ENCODE data around the gene HNRNPH3. TPM values are rescaled to one million over a fixed set of nuclear protein-coding genes. Genes with fewer than 3 reads are reported as not detected.

HNRNPH3 gene, protein sequence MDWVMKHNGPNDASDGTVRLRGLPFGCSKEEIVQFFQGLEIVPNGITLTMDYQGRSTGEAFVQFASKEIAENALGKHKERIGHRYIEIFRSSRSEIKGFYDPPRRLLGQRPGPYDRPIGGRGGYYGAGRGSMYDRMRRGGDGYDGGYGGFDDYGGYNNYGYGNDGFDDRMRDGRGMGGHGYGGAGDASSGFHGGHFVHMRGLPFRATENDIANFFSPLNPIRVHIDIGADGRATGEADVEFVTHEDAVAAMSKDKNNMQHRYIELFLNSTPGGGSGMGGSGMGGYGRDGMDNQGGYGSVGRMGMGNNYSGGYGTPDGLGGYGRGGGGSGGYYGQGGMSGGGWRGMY
- total RNA-seq (100 to 1,000 TPM; 125 to 190 (median 156) TPM), polyA plus RNA-seq (100 to 1,000 TPM; 148 to 182 TPM), total RNA-seq (71.7 reads per million, percentile 78 among the genes with 10 or more reads in this experiment)

DNA sequence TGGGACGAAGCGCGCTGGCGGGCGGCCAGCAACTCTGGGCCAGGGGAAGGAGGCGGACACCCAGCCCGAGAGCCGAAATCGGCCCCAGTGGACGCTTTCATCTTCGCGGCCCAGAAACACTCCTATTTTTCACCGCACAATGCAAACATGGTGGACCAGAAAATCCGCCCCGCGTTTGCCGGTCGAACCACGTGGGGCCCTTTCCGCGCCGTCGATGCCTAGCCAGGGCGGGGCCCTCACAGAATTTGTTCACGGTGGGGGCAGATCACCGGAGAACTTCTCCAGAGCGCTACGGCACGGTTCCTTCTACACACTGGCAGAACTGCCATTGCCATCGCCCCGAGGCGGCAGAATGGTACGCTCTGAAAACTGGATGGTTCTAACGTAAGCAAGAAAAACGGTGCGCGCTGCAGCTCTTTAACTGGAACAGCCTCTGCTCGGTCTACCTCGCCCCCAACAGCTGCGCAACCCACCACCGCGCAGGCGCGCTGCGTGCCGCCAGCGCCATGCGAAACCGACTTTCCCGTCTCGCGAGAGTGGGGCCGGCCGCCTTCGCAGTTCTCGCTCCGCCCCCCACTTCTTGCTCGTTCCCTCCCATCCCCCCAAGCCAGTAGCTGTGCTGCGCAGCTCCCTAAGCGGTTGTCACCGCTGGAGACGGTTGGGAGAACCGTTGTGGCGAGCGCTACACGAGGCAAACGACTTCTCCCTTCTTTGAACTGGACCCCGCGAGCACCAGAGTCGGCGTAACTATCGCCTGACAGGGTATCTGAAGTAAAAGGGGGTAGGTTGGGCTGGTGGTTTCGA is at the start of gene HNRNPH3:
TSS of gene HNRNPH3 (plus strand) at position 610 of the 804 bp plus-strand sequence. CDS start 5,158 bp downstream, outside the sequence.
- peaks cover 40 to 65% (median 53%) of the 10 kb centered on the region in 7 donors for H3K4me1 Mint-ChIP-seq
- intact Hi-C loops (cut with micrococcal nuclease): loop anchor here (1.0 to 10.0 kb wide), 22 partner anchors 17 to 793 kb away; partner anchors contain the start of genes CCAR1 (in 2 of the 2), DDX50 (in 2 of the 2), RUFY2 (in 2 of the 2) and SIRT1 (in 2 of the 2)
- H3K36me3 ChIP-seq (ENCODE audit: control insufficient read depth in 2 of 3, insufficient read depth in 3 of 3, low read length in 3 of 3): peaks cover 0 to 10% (median 0%) of the 10 kb centered on the region in 3 experiments
- peaks cover 0 to 4% (median 0%) of the 10 kb centered on the region in 5 donors for H3K27me3 Mint-ChIP-seq
- no peaks in the 10 kb centered on the region for H3K9me3 ChIP-seq (ENCODE audit: control insufficient read depth in 2 of 3, low read length in 3 of 3)
- H3K27ac Mint-ChIP-seq: peak within 1 kb of the TSS; percentile 98 to 100 (median 100)
- CTCF ChIA-PET: interaction anchor here (0.5 to 1.2 kb wide), 2 partner anchors 17 to 476 kb away, joined by 3 to 4 read pairs; no protein-coding TSS in a partner anchor
- POLR2A ChIA-PET: interaction anchor here (0.5 to 6.0 kb wide), 30 partner anchors 9 to 1805 kb away, joined by 3 to 54 read pairs (median 4); partner anchors contain the start of genes CCAR1, HERC4, RUFY2 and SIRT1
- peak within 1 kb of the TSS; percentile 94 to 100 (median 100) for H3K4me3 Mint-ChIP-seq
- DNase-seq (peak; percentile 97 to 99 (median 99)), ATAC-seq (peak; percentile 86)
- H3K36me3 Mint-ChIP-seq: peaks cover 0 to 31% (median 0%) of the 10 kb centered on the region in 5 donors
- peak within 1 kb of the TSS; percentile 92 for H3K4me3 ChIP-seq (ENCODE audit: low read length)
- peaks cover 0 to 6% (median 0%) of the 10 kb centered on the region in 11 donors for H3K9me3 Mint-ChIP-seq
- H3K27me3 ChIP-seq (ENCODE audit: control insufficient read depth in 2 of 2, insufficient read depth in 2 of 2, low read length in 2 of 2): no peaks in the 10 kb centered on the region
- H3K4me1 ChIP-seq (ENCODE audit: control insufficient read depth in 2 of 2, insufficient read depth in 2 of 2, low read length in 2 of 2): peaks cover 15 to 21% of the 10 kb centered on the region in 2 donors
- peak within 1 kb of the TSS; percentile 99 for H3K27ac ChIP-seq (ENCODE audit: low read depth, low read length)

DNA sequence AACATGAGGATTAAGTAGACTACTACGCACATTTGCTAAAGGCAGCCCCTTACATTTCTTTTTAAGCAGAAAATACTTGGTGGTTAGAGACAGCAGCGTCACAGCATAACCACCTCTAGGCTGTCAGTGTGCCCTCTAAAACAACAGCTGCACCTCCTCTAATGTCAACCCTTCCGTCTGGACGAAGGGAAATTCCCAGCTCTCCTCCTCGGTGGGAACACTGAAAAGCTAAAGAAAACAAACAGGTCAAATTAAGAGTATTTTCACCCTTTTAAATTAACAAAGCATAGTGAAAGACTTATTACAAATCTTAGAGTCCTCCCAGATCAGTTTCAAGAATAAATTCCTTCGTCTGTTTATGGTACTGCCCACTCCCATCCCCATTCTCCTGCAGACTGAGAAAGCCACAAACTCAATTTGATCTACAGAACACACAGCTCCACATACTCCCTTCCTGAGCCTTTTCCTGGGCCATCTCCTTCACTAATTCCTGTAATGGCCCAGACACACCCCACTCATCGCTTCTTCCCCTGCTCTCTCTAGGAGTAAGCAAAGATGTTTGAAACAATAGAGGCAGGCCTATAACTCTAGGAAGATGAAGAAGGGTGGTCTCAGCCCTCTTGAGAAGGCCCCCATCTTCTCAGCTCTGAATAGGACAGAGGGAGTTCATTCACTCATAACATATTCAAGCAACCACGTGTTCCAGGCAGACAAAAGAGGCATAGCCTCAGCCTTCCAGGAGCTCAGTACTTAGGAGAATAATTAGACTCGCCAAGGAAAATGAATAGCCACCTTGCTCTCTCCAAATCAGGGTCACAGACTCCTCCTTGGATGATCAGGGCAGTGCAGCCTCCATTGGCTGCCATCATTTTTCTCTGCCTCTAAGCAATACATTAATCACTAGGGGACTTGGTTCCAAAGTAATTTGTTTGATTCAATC is 47.5 kb upstream of the HNRNPH3 start:
- Histone ChIP-seq H3K27ac (ENCODE audit: low read depth, low read length) (no peak overlapping the region), H3K9me3 (ENCODE audit: control insufficient read depth in 2 of 3, low read length in 3 of 3) (no peaks in the 10 kb centered on the region), H3K27me3 (ENCODE audit: control insufficient read depth in 2 of 2, insufficient read depth in 2 of 2, low read length in 2 of 2) (no peaks in the 10 kb centered on the region), H3K4me1 (ENCODE audit: control insufficient read depth in 2 of 2, insufficient read depth in 2 of 2, low read length in 2 of 2) (no peaks in the 10 kb centered on the region), H3K4me3 (ENCODE audit: low read length) (no peak overlapping the region), H3K36me3 (ENCODE audit: control insufficient read depth in 2 of 3, insufficient read depth in 3 of 3, low read length in 3 of 3) (no peaks in the 10 kb centered on the region)
- Mint-ChIP-seq H3K27me3 (no peaks in the 10 kb centered on the region), H3K36me3 (peaks cover 0 to 5% (median under 1%) of the 10 kb centered on the region in 5 donors), H3K4me3 (no peak overlapping the region), H3K27ac (no peak overlapping the region), H3K9me3 (peaks cover 0 to 5% (median 0%) of the 10 kb centered on the region in 11 donors), H3K4me1 (no peaks in the 10 kb centered on the region)
- ChIA-PET CTCF (interaction anchor here (0.6 kb wide), 1 partner anchor 14 kb away, joined by 5 read pairs; no protein-coding TSS in a partner anchor), POLR2A (no interaction called here)
- intact Hi-C loops (cut with micrococcal nuclease): no loop called here
- DNase-seq: no peak
- ATAC-seq: no peak

DNA sequence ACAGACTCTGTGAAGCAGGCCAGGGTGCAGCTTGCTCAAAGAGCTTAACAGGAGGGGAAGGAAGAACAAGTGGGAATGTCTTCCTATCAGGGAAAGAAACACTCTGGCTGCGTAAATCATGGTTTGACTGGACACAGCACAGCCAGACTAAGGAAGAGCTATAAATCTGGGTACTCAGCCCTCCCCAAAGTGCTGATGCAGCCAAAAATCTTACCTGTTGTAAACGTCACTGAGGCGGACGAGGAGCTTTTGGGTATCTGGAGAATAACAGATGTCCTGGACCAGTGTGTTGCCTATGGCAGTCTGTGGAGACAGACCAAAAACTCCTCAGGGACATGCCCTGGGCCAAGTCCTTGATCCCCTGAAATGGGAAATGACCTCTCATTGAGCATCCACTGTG is 43.1 kb upstream of the HNRNPH3 start:
- ATAC-seq (no peak), DNase-seq (no peak)
- Mint-ChIP-seq H3K27ac (no peak overlapping the region), H3K4me3 (no peak overlapping the region), H3K36me3 (peaks cover 0 to 11% (median 2%) of the 10 kb centered on the region in 5 donors), H3K4me1 (no peaks in the 10 kb centered on the region), H3K27me3 (no peaks in the 10 kb centered on the region), H3K9me3 (peaks cover 0 to 1% (median 0%) of the 10 kb centered on the region in 11 donors)
- Histone ChIP-seq H3K9me3 (ENCODE audit: control insufficient read depth in 2 of 3, low read length in 3 of 3) (no peaks in the 10 kb centered on the region), H3K27ac (ENCODE audit: low read depth, low read length) (no peak overlapping the region), H3K4me1 (ENCODE audit: control insufficient read depth in 2 of 2, insufficient read depth in 2 of 2, low read length in 2 of 2) (no peaks in the 10 kb centered on the region), H3K4me3 (ENCODE audit: low read length) (no peak overlapping the region), H3K36me3 (ENCODE audit: control insufficient read depth in 2 of 3, insufficient read depth in 3 of 3, low read length in 3 of 3) (no peaks in the 10 kb centered on the region), H3K27me3 (ENCODE audit: control insufficient read depth in 2 of 2, insufficient read depth in 2 of 2, low read length in 2 of 2) (no peaks in the 10 kb centered on the region)
- ChIA-PET POLR2A (no interaction called here), CTCF (interaction anchor here (0.5 kb wide), 1 partner anchor 8 kb away, joined by 3 read pairs; no protein-coding TSS in a partner anchor)
- intact Hi-C loops (cut with micrococcal nuclease): no loop called here

DNA sequence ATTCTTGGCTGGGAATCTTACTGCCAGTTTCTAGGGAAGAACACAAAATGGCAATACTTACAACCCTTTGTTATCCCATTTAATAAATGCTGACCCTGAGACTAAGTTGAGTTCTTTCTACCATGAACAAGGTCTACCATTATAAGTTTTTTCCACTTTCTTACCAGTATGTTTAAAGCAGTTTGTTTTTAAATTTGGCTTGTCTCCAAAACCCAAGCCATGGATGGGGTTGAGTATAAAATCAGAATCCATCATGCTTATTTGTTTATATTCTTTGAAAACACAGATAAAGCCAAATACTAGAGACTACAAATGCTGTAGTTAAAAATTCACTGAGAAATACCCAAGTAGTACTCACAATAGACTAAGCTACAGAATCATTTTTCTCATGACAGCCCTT is 41.1 kb upstream of the HNRNPH3 start:
- Histone ChIP-seq H3K4me3 (ENCODE audit: low read length) (no peak overlapping the region), H3K36me3 (ENCODE audit: control insufficient read depth in 2 of 3, insufficient read depth in 3 of 3, low read length in 3 of 3) (no peaks in the 10 kb centered on the region), H3K27ac (ENCODE audit: low read depth, low read length) (no peak overlapping the region), H3K27me3 (ENCODE audit: control insufficient read depth in 2 of 2, insufficient read depth in 2 of 2, low read length in 2 of 2) (no peaks in the 10 kb centered on the region), H3K9me3 (ENCODE audit: control insufficient read depth in 2 of 3, low read length in 3 of 3) (no peaks in the 10 kb centered on the region), H3K4me1 (ENCODE audit: control insufficient read depth in 2 of 2, insufficient read depth in 2 of 2, low read length in 2 of 2) (no peaks in the 10 kb centered on the region)
- POLR2A ChIA-PET: no interaction called here
- ATAC-seq (no peak), DNase-seq (no peak)
- CTCF ChIA-PET: no interaction called here
- H3K9me3 Mint-ChIP-seq: peaks cover 0 to 1% (median 0%) of the 10 kb centered on the region in 11 donors
- H3K27me3 Mint-ChIP-seq: no peaks in the 10 kb centered on the region
- H3K4me3 Mint-ChIP-seq: no peak overlapping the region
- H3K27ac Mint-ChIP-seq: no peak overlapping the region
- peaks cover 0 to 14% (median 5%) of the 10 kb centered on the region in 5 donors for H3K36me3 Mint-ChIP-seq
- no peaks in the 10 kb centered on the region for H3K4me1 Mint-ChIP-seq
- intact Hi-C loops (cut with micrococcal nuclease): no loop called here

DNA sequence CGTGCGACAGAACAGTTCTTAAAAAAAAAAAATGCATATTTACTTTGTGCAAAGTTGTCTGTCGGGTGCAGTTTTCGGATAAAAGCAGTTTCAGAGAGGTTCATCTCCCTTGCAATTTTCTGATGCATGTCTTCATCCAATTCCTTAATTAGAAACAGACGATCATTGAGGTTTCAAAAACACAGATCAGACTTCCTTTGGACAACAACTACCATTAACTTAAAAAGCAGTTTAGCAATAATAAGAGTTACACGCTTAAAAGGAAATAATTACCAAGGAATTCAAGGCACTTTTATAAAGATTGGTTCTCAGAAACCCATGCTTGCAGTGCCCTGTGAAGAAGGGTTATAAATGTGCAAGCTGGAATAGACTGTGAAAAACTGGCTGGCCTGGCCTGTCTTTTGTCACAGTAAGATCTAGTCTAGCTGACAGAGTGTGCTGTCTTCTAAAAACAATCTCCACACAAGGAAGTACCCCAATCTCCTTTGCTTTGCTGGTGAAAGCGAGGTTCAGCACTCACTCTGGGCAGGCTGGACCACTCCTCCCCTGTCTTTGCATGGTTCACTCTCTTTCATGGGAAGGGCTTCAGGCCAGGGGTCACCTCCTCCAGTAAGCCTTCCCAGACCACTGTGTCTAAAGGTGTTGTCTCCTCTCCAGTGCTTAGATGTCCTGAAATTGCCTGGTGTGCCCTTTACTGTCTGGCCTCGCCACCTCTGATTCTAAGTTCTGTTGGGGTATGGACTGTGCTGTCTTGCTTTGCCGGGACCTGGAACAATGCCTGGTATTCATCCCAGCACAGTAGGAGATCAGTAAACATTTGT is 34.8 kb upstream of the HNRNPH3 start:
- Histone ChIP-seq H3K36me3 (ENCODE audit: control insufficient read depth in 2 of 3, insufficient read depth in 3 of 3, low read length in 3 of 3) (no peaks in the 10 kb centered on the region), H3K4me3 (ENCODE audit: low read length) (no peak overlapping the region), H3K9me3 (ENCODE audit: control insufficient read depth in 2 of 3, low read length in 3 of 3) (no peaks in the 10 kb centered on the region), H3K27ac (ENCODE audit: low read depth, low read length) (no peak overlapping the region), H3K27me3 (ENCODE audit: control insufficient read depth in 2 of 2, insufficient read depth in 2 of 2, low read length in 2 of 2) (no peaks in the 10 kb centered on the region), H3K4me1 (ENCODE audit: control insufficient read depth in 2 of 2, insufficient read depth in 2 of 2, low read length in 2 of 2) (no peaks in the 10 kb centered on the region)
- intact Hi-C loops (cut with micrococcal nuclease): no loop called here
- ATAC-seq (no peak), DNase-seq (no peak)
- no peaks in the 10 kb centered on the region for H3K9me3 Mint-ChIP-seq
- H3K27me3 Mint-ChIP-seq: no peaks in the 10 kb centered on the region
- POLR2A ChIA-PET: no interaction called here
- H3K36me3 Mint-ChIP-seq: peaks cover 0 to 5% (median 0%) of the 10 kb centered on the region in 5 donors
- H3K4me1 Mint-ChIP-seq: peaks cover 0 to 1% (median 0%) of the 10 kb centered on the region in 7 donors
- no peak overlapping the region for H3K27ac Mint-ChIP-seq
- no peak overlapping the region for H3K4me3 Mint-ChIP-seq
- CTCF ChIA-PET: interaction anchor here (0.7 kb wide), 1 partner anchor 8 kb away, joined by 3 read pairs; no protein-coding TSS in a partner anchor

All from naive thymus-derived CD4-positive, alpha-beta T cell (primary cell).